Ecto neural progenitor cell (in vitro differentiated cells): ENCODE results near the gene CABLES2.

ENCODE experiments used
- DNase-seq: peaks from one replicate; pipeline ENCODE4 v3.0.0-alpha.2; 2018; ENCODE audit warnings: low spot score

The CABLES2 gene

GRCh38 chr20:62350629-62351422 lies 56.3 kb downstream of the CABLES2 start:
- DNase-seq, result no peak

DNA sequence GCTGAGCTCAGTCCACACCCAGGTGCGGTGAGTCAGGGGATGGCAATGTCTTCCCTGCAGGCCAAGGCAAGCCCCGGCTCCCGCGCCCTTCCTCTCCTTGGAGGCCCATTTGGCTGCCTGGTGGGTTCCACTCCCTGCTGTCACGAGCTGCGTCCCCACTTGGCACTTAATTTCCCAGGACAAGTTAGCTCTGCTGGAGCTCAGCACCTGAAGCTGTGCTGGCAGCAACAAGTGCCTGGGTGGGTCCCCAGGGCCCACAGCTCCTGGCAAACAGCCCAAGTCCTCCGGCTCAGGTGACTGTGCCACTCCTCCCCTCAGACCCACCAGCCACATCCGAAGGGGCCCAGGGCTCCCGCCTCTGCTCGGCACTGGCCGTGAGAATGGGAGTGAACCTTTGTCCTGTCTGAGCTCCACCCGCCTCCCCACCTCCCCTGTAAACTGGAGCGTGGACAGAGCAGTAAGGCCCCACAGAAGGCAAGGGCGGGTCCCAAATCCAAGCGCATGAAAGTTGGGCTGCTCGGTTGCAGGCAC lies 56.9 kb downstream of the CABLES2 start:
- DNase-seq, result no peak

DNA sequence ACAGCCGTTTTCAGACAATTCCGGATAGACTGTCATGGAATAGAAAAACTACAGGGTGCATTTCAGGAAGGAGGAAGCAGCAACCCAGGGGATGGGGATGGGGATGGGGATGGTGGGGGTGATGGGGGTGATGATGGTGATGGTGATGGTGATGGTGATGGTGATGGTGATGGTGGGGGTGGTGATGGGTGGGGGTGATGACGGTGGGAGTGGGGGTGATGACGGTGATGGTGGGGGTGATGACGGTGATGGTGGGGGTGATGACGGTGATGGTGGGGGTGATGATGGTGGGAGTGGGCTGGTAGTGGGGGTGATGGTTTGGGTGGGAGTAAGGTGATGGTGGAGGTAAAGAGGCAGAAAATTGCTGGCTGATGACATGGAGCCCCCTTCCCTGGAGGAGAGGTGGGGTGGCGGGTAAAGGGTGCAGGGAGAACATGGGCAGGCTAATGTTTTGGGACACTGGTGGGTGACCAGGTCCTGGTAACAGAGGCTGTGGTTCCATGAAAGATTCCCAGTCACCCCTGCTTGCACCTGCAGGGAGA lies 57.5 kb downstream of the CABLES2 start:
- no peak for DNase-seq

DNA sequence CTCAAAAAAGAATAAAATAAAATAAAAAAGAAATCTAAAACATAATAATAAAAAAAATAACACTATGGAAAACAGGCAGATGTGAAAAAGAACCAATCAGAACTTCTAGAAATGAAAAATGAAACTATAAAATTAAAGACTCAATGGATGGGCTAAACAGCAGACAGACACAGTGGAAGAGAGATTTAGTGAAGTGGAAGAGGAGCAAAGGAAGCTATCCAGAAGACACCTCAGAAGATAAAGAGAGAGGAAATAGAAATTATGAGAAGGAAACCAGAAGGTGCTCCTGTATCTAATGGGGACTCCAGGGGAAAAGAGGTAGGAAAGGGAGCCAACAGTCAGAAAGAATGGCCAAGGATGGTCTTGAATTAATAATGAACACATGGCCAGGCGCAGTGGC lies 58.5 kb downstream of the CABLES2 start:
- DNase-seq, result no peak

DNA sequence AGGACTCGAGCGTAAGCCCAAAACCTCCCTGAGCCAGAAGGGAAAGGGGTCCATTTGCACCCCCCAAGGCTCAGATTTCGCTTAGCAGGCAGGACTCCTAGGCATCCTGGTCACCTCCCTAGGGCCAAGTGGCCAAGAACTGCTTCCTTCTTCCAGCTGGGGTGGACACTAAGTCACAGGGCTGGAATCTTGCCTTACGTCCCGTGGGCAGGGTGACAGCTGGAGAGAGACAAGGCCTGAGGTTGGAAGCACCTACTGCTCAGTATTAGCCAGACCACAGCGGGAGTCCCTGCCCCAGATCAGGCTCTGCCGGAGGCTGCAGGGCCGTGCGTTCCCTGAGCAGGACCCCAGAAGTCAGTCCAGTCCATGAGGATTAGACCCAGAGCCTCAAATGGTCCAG lies 59.6 kb downstream of the CABLES2 start:
- DNase-seq, result no peak

- no peak for DNase-seq
Measured at GRCh38 chr20:62347151-62347404, 60.0 kb downstream of the CABLES2 start.

- DNase-seq, result no peak
Measured at GRCh38 chr20:62346398-62347150, 60.5 kb downstream of the CABLES2 start.

GRCh38 chr20:62345681-62346370 lies 61.3 kb downstream of the CABLES2 start:
- no peak for DNase-seq

- DNase-seq, result no peak
Measured at GRCh38 chr20:62344782-62345181, 62.3 kb downstream of the CABLES2 start.

DNA sequence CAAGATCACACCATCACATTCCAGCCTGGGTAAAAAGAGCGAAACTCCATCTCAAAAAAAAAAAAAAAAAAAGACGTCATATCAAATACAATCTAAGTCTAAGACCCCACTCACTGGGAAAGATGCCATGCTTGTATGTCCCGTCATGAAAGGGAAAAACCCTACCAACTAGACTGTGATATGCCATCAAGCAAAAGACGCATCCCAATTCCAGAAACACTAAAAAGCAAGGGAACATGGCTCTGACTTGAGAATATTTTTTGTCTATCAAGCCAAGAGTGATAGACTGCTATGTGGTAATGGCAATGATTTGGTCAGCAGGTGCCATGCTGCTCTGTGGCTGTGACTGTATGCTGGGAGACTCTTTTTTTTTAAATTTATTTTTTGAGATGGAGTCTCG lies 63.0 kb downstream of the CABLES2 start:
- DNase-seq, result no peak

GRCh38 chr20:62342910-62343309 lies 64.2 kb downstream of the CABLES2 start:
- no peak for DNase-seq

GRCh38 chr20:62339647-62340062 lies 67.4 kb downstream of the CABLES2 start:
- no peak for DNase-seq
